HS-27A (cell line): ENCODE measurements around the gene ASCL1.

ENCODE experiments used
- DNase-seq: peaks from one replicate; pipeline ENCODE4 v3.0.0-alpha.2; 2012; ENCODE audit warnings: low read depth, missing footprints

ASCL1 gene

GRCh38 chr12:102957339-102958050 lies at the start of gene ASCL1:
Gene ASCL1 (plus strand): TSS chr12:102957674. CDS start chr12:102958245, 571 bp downstream.
- no peak for DNase-seq

GRCh38 chr12:102907918-102908317 lies 49.6 kb upstream of the ASCL1 start:
- DNase-seq: no peak

GRCh38 chr12:102910137-102910536 lies 47.3 kb upstream of the ASCL1 start:
- DNase-seq: no peak

GRCh38 chr12:102910792-102911191 lies 46.7 kb upstream of the ASCL1 start:
- no peak for DNase-seq

- DNase-seq: no peak
These were observed 46.2 kb upstream of the ASCL1 start for GRCh38 chr12:102911320-102911719.

GRCh38 chr12:102912258-102912657 lies 45.2 kb upstream of the ASCL1 start:
- DNase-seq: no peak

GRCh38 chr12:102913453-102914226 lies 43.8 kb upstream of the ASCL1 start:
- DNase-seq: no peak

- no peak for DNase-seq
These were observed 41.0 kb upstream of the ASCL1 start for GRCh38 chr12:102916252-102917025.

GRCh38 chr12:102917026-102917787 lies 40.3 kb upstream of the ASCL1 start, which contains the start of gene PAH:
Gene PAH (minus strand): TSS chr12:102917244. CDS start chr12:102917130, 114 bp downstream.
- DNase-seq: no peak

GRCh38 chr12:102918840-102919239 lies 38.6 kb upstream of the ASCL1 start:
- no peak for DNase-seq

- no peak for DNase-seq
These were observed 37.2 kb upstream of the ASCL1 start for GRCh38 chr12:102920271-102920670.

GRCh38 chr12:102921240-102921639 lies 36.2 kb upstream of the ASCL1 start:
- DNase-seq: no peak

GRCh38 chr12:102927220-102927619 lies 30.3 kb upstream of the ASCL1 start:
- DNase-seq: no peak

GRCh38 chr12:102933168-102933567 lies 24.3 kb upstream of the ASCL1 start:
- no peak for DNase-seq

GRCh38 chr12:102939059-102939458 lies 18.4 kb upstream of the ASCL1 start:
- DNase-seq: no peak

- DNase-seq: no peak
These were observed 17.7 kb upstream of the ASCL1 start for GRCh38 chr12:102939670-102940222.

- DNase-seq: no peak
These were observed 11.4 kb upstream of the ASCL1 start for GRCh38 chr12:102946042-102946441.

- peak; percentile 11 for DNase-seq
These were observed 8.5 kb upstream of the ASCL1 start for GRCh38 chr12:102948941-102949352.

- DNase-seq: no peak
These were observed 7.1 kb upstream of the ASCL1 start for GRCh38 chr12:102950107-102950949.

GRCh38 chr12:102950950-102951619 lies 6.4 kb upstream of the ASCL1 start:
- DNase-seq: no peak
